ENCODE measurements around the gene EPM2AIP1.

DNA sequence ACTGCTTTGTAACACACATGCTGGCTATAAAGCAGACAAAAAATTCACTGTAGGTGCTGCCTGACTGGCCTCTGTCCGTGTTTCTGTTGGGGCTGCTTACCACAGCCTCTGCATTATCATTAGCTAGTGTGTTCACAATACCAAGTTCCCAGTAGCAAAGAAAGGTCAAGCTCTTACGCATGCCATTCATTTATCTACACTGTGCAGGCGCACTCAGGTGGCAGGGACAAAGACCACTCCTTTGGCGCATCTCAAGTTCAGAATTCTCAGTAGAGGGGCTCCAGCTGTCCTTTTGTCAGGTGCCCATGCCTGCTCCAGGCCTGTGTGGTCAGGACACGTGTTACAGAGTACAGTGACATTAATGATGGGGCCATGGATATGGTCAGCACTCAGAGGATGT lies 22.7 kb upstream of the EPM2AIP1 start:
- no peak for TF ChIP-seq POLR2A (IDR thresholded peaks at IDR 0.05)
- TF ChIP-seq, protein P1, sequence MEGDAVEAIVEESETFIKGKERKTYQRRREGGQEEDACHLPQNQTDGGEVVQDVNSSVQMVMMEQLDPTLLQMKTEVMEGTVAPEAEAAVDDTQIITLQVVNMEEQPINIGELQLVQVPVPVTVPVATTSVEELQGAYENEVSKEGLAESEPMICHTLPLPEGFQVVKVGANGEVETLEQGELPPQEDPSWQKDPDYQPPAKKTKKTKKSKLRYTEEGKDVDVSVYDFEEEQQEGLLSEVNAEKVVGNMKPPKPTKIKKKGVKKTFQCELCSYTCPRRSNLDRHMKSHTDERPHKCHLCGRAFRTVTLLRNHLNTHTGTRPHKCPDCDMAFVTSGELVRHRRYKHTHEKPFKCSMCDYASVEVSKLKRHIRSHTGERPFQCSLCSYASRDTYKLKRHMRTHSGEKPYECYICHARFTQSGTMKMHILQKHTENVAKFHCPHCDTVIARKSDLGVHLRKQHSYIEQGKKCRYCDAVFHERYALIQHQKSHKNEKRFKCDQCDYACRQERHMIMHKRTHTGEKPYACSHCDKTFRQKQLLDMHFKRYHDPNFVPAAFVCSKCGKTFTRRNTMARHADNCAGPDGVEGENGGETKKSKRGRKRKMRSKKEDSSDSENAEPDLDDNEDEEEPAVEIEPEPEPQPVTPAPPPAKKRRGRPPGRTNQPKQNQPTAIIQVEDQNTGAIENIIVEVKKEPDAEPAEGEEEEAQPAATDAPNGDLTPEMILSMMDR (IDR thresholded peaks at IDR 0.05 in 8 of 11, conservative IDR thresholded peaks at IDR 0.05 in 3 of 11): no peak

All from spleen (tissue), 7 donors.